Transverse colon (tissue), 3 donors: ENCODE results near the gene TMEM208.

ENCODE experiments used
- CTCF ChIP-seq, 5 experiments: fragments of 200-600 bp in 3 of 5; fragments of 450-650 bp in 2 of 5; sonication (generic) in 3 of 5; IDR thresholded peaks; 1 replicate in 2 of 5; 2 replicates in 3 of 5; pipeline ENCODE4 v1.5.1; 2016 to 2017; ENCODE audit warnings: antibody characterized with exemption in 5 of 5, inconsistent platforms in 3 of 5, mild to moderate bottlenecking in 2 of 5, moderate library complexity in 1 of 5
- POLR2A ChIP-seq: fragments of 450-650 bp; IDR thresholded peaks from one replicate; pipeline ENCODE4 v1.6.1; 2016; ENCODE audit warnings: antibody characterized with exemption, mild to moderate bottlenecking, moderate library complexity

- no peak for TF ChIP-seq CTCF (IDR thresholded peaks at IDR 0.05)
- no peak for TF ChIP-seq POLR2A
These were observed 51.3 kb downstream of the TMEM208 start for GRCh38 chr16:67277999-67278772.
